Activated naive CD4-positive, alpha-beta T cell treated with Interleukin-2 at 50 U/mL for 16 hours (primary cell): Measurements from ENCODE around the gene EPB41L4A.

ENCODE experiments used
- DNase-seq: peaks from one replicate; pipeline ENCODE4 v3.0.0-alpha.2; 2020

The EPB41L4A gene

DNA sequence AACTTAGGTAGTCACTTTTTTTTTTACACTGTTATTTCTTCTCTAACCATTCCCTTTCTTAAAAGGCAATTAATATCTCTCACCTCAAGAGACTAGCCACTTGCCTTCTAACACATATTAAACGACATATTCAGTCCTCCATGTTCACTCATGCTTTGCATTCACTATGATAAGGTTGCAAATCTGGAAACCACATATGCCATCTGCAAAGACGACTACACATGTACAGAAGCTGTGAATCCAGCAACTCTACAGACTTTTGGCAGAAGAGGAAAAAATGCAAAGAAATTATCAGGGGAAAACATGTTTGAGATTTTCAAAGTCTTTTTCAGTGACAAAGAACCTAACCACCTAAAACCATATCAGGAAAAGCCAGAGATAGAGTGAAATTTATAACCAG lies 112.1 kb downstream of the EPB41L4A start:
- no peak for DNase-seq

GRCh38 chr5:112304743-112305142 lies 114.3 kb downstream of the EPB41L4A start:
- DNase-seq: no peak

GRCh38 chr5:112303685-112304084 lies 115.4 kb downstream of the EPB41L4A start:
- no peak for DNase-seq

GRCh38 chr5:112294126-112294525 lies 125.0 kb downstream of the EPB41L4A start:
- DNase-seq: no peak

GRCh38 chr5:112293587-112293986 lies 125.5 kb downstream of the EPB41L4A start:
- DNase-seq: no peak

DNA sequence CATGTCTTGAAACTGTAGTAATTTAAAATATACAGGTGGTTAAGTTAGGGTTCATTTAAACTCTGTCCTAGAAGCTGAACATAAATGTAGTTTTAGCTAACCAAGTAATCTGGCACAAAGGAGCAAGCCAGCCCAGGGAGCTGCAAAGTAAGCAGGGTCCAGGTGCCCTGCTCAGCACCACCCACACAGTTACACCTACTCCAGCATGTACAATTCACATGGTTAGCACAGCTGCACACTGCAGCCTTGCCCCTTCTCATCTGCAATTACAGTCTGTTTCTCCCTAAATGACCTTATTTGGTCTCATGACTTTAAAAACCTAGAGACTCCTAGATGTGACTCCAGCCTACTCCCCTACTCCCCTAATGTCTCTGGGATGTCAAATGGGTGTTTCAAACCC lies 128.4 kb downstream of the EPB41L4A start:
- no peak for DNase-seq

GRCh38 chr5:112289465-112289864 lies 129.6 kb downstream of the EPB41L4A start:
- DNase-seq: no peak

DNA sequence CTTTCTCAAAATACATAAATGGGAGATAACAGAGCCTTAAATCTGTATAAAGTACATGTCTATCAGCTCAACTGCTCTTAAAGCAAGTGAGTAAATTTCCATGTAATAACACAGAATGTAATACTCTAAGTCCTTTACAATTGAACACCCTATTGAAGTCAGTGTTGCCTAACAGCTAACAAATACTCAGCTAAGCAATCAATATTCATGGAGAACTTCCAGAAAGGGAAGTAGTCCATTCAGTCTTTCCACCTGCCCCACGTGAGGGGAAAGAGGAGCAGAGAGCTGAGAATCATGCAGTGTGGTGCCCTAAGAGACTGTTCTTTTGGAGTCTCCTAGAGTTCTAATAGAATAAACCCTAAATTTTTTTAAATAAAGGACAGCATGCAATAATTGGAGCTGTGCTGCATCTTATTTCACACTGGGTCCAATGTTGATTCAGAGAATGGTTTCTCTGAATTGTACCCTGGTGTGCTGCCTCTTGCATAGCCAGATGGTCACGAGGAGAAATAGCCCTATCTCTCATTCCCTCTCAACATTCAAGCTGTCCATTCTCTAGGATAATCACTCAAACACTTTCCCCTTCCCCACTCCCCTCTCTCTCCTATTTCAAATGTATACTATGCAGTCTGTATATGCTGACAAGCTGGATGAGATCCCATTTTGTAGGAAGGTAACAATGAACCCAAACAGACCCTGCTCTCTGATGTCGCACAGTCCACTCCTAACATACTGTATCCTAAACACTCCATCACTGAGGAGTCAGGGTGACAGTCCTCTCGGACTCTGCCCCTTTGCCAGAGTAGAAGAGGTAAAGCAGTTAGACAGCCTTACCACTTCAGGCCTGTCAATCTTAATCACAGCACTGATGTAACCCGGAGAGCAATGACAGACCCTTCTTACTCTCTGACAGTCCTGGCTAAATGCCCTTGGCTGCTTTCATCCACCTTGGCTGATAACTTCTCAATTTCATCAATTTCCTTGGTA lies 134.8 kb downstream of the EPB41L4A start:
- DNase-seq: no peak

DNA sequence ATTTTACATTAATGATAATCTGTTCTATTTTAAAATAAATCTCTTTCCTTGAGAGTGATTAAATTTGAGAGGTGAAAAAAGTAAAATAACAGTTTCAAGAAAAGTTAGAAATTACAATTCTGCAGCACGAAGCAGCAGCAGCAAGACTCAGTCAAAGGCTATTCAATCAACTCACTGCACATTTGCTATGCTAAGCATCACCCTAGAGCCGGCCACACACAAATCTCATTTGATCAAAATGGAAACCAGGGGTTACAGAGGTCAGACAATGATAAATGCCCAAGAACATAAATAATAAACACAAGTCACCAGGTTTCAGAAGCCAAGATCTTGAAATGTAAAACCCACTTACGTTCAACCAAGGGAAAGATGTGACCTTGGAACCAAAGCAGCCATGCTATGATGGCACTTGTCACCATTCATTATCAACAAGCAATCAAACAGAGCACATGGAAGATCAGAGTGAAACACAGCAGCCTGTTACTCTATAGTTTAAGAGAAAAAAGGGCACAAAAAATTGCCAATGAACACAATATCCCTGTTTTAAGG lies 136.0 kb downstream of the EPB41L4A start:
- no peak for DNase-seq

- DNase-seq: no peak
These were observed 140.0 kb downstream of the EPB41L4A start for GRCh38 chr5:112279082-112279481.

DNA sequence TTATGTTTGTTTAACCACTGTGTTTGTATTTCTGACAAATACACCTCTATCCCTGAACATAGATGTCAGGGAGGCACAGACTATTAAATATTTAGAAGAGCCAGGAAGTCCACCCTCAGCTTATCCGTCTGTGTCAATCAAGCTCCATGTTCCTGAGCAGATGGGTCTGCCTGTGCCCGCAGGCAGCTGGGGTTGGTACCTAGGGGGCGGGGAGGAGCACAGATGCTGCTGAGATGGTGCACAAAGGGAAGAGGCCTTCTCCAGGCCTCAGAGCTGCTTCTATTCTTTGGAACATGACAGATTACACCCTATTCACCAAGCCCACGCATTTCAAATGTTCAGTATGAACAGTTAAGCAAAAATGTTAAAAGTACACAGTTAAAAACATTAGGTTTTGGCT lies 142.1 kb downstream of the EPB41L4A start:
- no peak for DNase-seq

DNA sequence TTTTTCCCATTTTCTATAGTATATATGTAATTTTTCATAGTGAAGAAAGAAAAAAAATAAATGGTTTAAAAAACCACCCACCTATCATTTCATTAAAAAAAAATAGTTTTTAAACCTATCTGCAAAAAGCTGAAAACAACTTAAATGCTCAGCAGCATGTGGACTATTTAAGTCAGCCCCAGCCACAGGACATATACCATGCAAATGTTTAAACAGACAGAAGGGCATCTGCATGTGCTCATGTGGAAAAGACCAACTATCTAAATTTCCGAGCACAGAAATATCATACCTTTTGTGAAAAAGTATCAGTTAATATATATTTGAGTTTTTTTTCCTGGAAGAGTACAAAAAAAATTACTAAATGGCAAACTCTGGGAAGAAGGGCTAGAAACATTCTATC lies 143.4 kb downstream of the EPB41L4A start:
- DNase-seq: no peak

- DNase-seq: no peak
These were observed 148.5 kb downstream of the EPB41L4A start for GRCh38 chr5:112270299-112271293.

DNA sequence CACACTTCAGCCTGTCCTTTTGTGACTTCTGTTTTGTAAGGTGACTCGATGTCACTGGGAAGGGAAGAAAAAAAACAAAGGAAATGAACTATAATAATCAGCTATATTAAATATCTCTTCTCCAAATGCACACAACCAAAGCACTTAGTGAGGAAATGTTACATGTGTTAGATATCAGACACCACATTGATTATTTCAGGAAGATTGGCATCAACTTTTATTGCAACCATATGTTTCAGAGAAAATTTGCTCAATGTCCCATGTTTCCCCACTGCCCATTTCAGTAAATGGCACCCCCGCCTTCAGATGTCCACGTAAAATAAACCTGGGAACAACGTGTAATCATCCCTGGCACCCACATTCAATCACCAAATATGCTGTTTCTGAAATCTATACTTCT lies 151.8 kb downstream of the EPB41L4A start:
- DNase-seq: no peak

DNA sequence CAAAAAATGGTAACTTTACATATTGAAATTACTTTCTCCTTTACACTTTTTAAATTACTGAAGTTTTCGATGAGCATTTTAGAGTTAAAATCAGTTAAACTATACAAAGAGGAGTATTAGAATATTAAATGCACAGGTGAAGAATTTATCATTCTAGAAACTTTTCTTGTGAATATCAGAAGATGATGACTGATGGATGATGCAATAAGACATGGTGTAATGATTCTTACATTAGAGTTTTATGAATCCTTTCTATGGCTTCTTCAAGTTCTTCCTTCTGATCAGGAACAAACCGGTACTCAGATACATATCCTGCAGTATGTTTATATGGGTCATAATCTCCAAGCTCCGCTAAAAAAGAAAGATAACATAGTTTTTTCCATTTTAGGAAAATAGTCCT lies 154.4 kb downstream of the EPB41L4A start:
- no peak for DNase-seq

GRCh38 chr5:112264151-112264550 lies 154.9 kb downstream of the EPB41L4A start:
- DNase-seq: no peak

DNA sequence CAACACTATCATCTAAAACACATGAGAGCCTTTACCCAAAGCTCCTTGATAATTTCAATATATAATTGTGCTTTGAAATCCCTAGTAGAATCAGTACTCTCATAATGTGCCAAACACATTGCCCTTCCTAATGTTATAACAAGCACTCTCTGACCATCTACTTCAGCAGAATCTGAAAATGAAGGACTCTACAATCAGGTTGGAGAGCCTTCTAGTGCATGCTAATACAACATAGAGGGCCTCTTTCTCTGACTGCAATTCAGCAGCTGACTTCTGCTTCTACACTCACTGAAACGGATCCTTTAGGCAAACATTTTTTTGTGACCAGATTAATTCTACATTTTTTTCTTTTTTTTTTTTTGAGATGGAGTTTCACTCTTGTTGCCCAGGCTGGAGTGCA lies 155.6 kb downstream of the EPB41L4A start:
- DNase-seq: no peak

DNA sequence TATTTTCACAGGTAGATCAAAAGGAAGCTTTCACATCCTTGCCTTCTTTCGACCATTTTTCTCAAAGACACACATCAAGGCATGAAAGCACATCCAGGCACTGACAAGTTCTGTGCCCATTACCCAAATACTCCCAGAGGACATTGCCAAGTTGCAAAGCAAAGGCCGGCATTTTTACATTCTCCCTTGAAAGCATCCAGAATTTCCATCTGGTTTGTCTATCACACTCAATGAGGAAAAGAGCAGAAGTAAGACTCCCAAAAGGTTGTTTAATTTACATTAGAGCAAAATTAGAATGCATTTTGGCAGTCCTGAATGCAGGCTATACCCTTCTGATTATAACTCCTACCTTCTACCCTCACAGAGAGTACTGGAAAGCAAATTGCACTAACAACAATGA lies 160.5 kb downstream of the EPB41L4A start:
- DNase-seq: no peak

DNA sequence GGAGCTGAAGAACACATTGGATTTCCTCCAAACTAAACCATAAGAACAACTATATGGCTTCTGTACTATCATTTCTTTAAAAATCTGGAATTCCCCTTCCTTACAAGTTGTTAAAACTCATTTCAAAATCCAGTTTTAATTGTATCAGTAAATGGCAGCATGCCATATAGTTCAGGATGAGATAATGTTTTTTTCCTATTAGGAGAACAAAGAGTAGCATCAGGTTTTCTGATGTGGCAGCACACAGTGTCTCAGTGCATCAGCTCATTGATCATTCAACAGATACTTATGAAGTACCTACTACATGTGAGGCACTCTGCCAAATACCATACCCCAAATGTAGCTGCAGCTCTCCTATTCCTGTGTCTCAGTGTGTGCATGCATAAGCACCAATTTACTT lies 161.1 kb downstream of the EPB41L4A start:
- no peak for DNase-seq

DNA sequence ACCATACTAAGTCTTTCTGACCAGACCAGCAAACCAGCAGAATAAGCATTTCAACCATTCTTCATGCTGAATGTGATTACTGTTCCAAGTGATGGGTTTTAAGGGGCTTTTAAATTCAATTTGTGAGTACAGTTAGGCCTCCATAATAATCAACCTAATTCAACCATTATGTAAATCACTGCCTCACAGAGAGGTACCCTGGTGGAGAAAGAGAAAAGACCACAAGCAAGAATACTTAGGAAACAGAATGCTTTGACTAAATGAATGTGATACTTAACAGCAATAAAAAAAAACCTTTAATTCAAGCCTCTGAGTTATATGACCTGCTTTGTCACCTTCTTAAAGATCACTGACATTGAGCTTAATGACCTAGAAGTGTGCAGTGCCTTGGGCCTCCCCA lies 162.1 kb downstream of the EPB41L4A start:
- DNase-seq: no peak

GRCh38 chr5:112254303-112254702 lies 164.8 kb downstream of the EPB41L4A start:
- no peak for DNase-seq

DNA sequence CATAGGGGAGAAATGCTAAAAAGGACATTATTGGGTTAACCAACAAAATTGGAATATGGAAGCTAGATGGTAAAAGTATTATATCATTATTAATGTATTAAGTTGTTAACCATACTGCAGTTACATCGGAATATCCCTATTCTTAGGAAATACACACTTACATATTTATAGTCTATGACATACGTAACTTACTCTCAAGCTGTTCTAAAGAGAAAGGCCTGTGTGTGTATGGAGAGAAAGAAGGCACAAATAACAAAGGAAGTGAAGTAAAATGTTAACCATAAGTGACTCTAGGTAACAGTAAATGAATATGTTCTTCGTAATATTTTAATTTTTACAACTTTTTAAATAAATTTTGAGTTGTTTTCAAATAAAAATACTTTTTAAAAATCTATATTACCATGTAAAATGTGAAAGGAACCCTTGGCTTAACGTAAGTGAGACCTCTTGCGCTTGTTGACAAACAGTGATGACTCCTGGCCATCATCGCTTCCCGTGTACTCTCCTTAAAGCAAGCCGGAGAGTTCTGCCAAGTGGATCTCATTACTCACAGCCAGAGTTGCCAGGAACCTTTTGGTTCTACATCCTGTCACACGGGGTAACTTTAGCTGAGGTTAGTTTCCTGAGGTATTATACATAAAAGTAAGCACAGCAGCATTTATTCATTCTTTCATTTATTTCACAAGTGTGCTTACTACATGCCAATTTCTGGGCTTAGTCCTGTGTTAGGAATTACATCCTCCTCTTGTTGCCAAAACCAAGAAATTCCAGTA lies 165.4 kb downstream of the EPB41L4A start:
- no peak for DNase-seq
